DMS 273 (cell line): ENCODE results near the gene ARHGEF4.
A peak's percentile ranks its signal among the peaks of the same experiment; 100 is the strongest.
"Not testable (repeated sequence)": the region's sequence is repeated elsewhere in the genome, so short reads cannot be mapped to it uniquely, and the experiment has no call there.

ENCODE experiments used
- DNase-seq: peaks from one replicate; lab custom pipeline; 2025; ENCODE audit not compliant: unreplicated experiment; lab: John Stamatoyannopoulos, UW

ARHGEF4 gene

GRCh38 chr2:131046028-131046917, 209.6 kb downstream of the ARHGEF4 start:
- DNase-seq, result peak; percentile 34

- no peak for DNase-seq
Measured at GRCh38 chr2:131046918-131047652, 210.4 kb downstream of the ARHGEF4 start.

- DNase-seq, result no peak
Measured at GRCh38 chr2:131047920-131048560, 211.3 kb downstream of the ARHGEF4 start.

GRCh38 chr2:131048641-131049040, 211.9 kb downstream of the ARHGEF4 start:
- no peak for DNase-seq

- DNase-seq, result no peak
Measured at GRCh38 chr2:131049150-131049718, 212.5 kb downstream of the ARHGEF4 start.

GRCh38 chr2:131050896-131051295, 214.2 kb downstream of the ARHGEF4 start:
- no peak for DNase-seq

GRCh38 chr2:131052741-131053263, 216.1 kb downstream of the ARHGEF4 start:
- DNase-seq, result no peak

- DNase-seq, result no peak
Measured at GRCh38 chr2:131054488-131054887, 217.8 kb downstream of the ARHGEF4 start.

- DNase-seq, result no peak
Measured at GRCh38 chr2:131055169-131056065, 218.7 kb downstream of the ARHGEF4 start.

GRCh38 chr2:131056204-131056931, 219.7 kb downstream of the ARHGEF4 start:
- peak; percentile 45 for DNase-seq

GRCh38 chr2:131056932-131057287, 220.2 kb downstream of the ARHGEF4 start:
- no peak for DNase-seq

GRCh38 chr2:131058214-131058843, 221.6 kb downstream of the ARHGEF4 start:
- DNase-seq, result no peak

GRCh38 chr2:131058920-131059319, 222.2 kb downstream of the ARHGEF4 start:
- DNase-seq, result no peak

GRCh38 chr2:131063501-131064283, 227.0 kb downstream of the ARHGEF4 start:
- peak; percentile 14 for DNase-seq

GRCh38 chr2:131064589-131065512, 228.1 kb downstream of the ARHGEF4 start:
- no peak for DNase-seq

GRCh38 chr2:131067465-131068125, 230.9 kb downstream of the ARHGEF4 start:
- no peak for DNase-seq

- DNase-seq, result not testable (repeated sequence)
Measured at GRCh38 chr2:131068172-131068571, 231.5 kb downstream of the ARHGEF4 start.
